Esophagus muscularis mucosa (tissue), 4 donors: ENCODE data around the gene UBASH3B.

Experiments used
- EP300 ChIP-seq: sonication (generic); formaldehyde crosslinking; IDR thresholded peaks from one replicate; pipeline ENCODE4 v1.6.1; 2017; ENCODE audit warnings: antibody characterized with exemption
- POLR2A ChIP-seq: fragments of 450-650 bp; IDR thresholded peaks from one replicate; pipeline ENCODE4 v1.6.1; 2017; ENCODE audit warnings: antibody characterized with exemption, moderate library complexity, mild to moderate bottlenecking, low read depth
- TF ChIP-seq, protein P1 (sequence below), 3 experiments: fragments of 200-600 bp in 2 of 3; fragments of 450-650 bp in 1 of 3; sonication (generic) in 2 of 3; IDR thresholded peaks; one replicate each; pipeline ENCODE4 v1.5.1; 2017 to 2019; ENCODE audit warnings: antibody characterized with exemption in 3 of 3, mild to moderate bottlenecking in 2 of 3, moderate library complexity in 1 of 3

DNA sequence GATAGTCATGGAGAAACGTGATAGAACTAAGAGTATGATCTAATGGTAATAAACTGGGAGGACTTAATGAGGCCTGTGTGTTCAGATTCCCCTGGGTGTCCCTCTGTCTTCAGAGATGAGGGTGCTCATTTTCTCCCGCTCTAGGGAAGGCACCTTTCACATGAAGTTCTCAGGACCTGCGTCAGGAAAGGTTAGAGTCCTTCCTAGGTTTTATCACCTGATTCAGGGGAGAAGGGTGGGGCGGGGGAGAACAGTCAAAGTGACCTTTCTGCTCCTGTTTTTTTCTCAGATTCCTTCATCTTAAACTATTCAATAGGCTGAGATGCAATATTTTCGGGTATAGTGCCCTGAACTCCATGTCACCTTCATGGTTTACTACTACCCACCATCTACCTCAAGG, 160.4 kb downstream of the UBASH3B start:
- TF ChIP-seq, protein P1, sequence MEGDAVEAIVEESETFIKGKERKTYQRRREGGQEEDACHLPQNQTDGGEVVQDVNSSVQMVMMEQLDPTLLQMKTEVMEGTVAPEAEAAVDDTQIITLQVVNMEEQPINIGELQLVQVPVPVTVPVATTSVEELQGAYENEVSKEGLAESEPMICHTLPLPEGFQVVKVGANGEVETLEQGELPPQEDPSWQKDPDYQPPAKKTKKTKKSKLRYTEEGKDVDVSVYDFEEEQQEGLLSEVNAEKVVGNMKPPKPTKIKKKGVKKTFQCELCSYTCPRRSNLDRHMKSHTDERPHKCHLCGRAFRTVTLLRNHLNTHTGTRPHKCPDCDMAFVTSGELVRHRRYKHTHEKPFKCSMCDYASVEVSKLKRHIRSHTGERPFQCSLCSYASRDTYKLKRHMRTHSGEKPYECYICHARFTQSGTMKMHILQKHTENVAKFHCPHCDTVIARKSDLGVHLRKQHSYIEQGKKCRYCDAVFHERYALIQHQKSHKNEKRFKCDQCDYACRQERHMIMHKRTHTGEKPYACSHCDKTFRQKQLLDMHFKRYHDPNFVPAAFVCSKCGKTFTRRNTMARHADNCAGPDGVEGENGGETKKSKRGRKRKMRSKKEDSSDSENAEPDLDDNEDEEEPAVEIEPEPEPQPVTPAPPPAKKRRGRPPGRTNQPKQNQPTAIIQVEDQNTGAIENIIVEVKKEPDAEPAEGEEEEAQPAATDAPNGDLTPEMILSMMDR (IDR thresholded peaks at IDR 0.05) = no peak
- no peak for TF ChIP-seq POLR2A
- TF ChIP-seq EP300 = no peak
